Upper lobe of left lung (tissue), 4 donors: ENCODE measurements around the gene LEMD1.

Source experiments
- EP300 ChIP-seq, 4 donors: sonication (generic); formaldehyde crosslinking; IDR thresholded peaks; one replicate each; pipeline ENCODE4 v1.5.1; 2017; ENCODE audit warnings: antibody characterized with exemption in 4 of 4, control low read depth in 2 of 4
- POLR2A ChIP-seq, 4 donors: fragments of 450-650 bp; IDR thresholded peaks; one replicate each; pipeline ENCODE4 v1.5.1; 2016 to 2017; ENCODE audit warnings: antibody characterized with exemption in 4 of 4, mild to moderate bottlenecking in 2 of 4
- TF ChIP-seq, protein P1 (sequence below), 6 experiments: fragments of 450-650 bp in 4 of 6; fragments of 200-600 bp in 2 of 6; sonication (generic) in 2 of 6; IDR thresholded peaks; one replicate each; pipeline ENCODE4 v1.5.1; 2016 to 2019; ENCODE audit warnings: antibody characterized with exemption in 6 of 6

DNA sequence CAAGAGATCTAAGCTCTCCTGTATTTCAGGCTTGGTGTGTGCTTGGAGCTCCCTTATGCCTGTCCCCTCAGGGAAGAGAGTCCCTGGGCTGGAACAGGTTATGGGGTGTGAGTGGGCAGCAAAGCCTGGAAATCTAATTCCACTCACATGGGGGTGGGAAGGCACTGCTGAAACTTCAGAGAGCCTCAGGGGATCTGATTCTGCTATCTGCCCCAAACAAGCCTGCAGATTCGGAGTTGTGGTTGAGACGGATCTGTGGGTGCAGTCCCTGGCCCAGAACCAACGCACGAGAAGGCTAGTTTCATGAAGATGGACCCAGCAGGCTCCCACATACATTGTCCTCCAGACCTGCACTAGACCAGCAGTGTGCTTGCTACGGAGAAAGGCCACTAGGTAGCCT is 31.1 kb upstream of the LEMD1 start:
- TF ChIP-seq, protein P1, sequence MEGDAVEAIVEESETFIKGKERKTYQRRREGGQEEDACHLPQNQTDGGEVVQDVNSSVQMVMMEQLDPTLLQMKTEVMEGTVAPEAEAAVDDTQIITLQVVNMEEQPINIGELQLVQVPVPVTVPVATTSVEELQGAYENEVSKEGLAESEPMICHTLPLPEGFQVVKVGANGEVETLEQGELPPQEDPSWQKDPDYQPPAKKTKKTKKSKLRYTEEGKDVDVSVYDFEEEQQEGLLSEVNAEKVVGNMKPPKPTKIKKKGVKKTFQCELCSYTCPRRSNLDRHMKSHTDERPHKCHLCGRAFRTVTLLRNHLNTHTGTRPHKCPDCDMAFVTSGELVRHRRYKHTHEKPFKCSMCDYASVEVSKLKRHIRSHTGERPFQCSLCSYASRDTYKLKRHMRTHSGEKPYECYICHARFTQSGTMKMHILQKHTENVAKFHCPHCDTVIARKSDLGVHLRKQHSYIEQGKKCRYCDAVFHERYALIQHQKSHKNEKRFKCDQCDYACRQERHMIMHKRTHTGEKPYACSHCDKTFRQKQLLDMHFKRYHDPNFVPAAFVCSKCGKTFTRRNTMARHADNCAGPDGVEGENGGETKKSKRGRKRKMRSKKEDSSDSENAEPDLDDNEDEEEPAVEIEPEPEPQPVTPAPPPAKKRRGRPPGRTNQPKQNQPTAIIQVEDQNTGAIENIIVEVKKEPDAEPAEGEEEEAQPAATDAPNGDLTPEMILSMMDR (IDR thresholded peaks at IDR 0.05): no peak
- TF ChIP-seq POLR2A (IDR thresholded peaks at IDR 0.05): no peak
- TF ChIP-seq EP300 (IDR thresholded peaks at IDR 0.05): no peak
